ENCODE results near the gene ARMCX4.

DNA sequence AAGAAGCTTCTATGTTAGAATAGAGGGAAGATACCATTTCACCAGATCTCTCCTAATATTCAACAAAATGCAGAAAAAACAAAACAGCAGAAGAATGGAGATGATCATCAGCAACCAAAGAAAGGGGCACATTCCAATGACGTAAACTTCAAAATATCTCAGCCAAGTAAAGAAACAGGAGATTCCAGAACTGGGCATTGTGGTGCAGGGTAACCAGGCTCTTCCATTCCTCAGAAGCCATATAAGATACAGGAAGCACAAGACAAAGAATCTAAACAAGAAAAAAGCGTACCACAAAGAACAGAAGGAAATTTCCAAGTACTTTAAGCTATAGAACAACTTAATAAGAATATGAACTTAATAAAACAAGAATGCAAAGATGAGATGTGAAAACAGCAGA, 6.9 kb upstream of the ARMCX4 start:
- TF ChIP-seq CTCF (IDR thresholded peaks at IDR 0.05; ENCODE audit: low read length) (no peak), EZH2 (IDR thresholded peaks at IDR 0.05; ENCODE audit: borderline replicate concordance, low read length) (no peak)

All from OCI-LY1 (cell line).